Loucy (cell line): ENCODE measurements around the gene GZMM.
A peak's percentile ranks its signal among the peaks of the same experiment; 100 is the strongest.

Experiments used
- H2AFZ ChIP-seq: fragments of 200-600 bp; sonication (generic); 2 replicates; pipeline ENCODE4 v1.6.0; 2016; ENCODE audit warnings: antibody characterized with exemption, mild to moderate bottlenecking, low read length, moderate library complexity
- H3F3A ChIP-seq: fragments of 200-600 bp; 2 replicates; pipeline ENCODE4 v1.6.0; 2016; ENCODE audit warnings: antibody characterized with exemption, low read depth, mild to moderate bottlenecking
- H3K27me3 ChIP-seq: fragments of 200-600 bp; sonication (generic); 2 replicates; pipeline ENCODE4 v1.6.1; 2014; ENCODE audit warnings: low read length, mild to moderate bottlenecking; ENCODE audit not compliant: insufficient read depth, poor library complexity, severe bottlenecking
- H3K36me3 ChIP-seq: fragments of 200-600 bp; sonication (generic); 2 replicates; pipeline ENCODE4 v1.6.1; 2016; ENCODE audit warnings: low read length; ENCODE audit not compliant: insufficient read depth
- H3K4me1 ChIP-seq: fragments of 200-600 bp; sonication (generic); 2 replicates; pipeline ENCODE4 v1.5.1; 2014; ENCODE audit warnings: low read length, mild to moderate bottlenecking; ENCODE audit not compliant: insufficient read depth, poor library complexity, severe bottlenecking
- H3K4me2 ChIP-seq: fragments of 200-600 bp; sonication (generic); 2 replicates; pipeline ENCODE4 v1.6.0; 2014; ENCODE audit warnings: antibody characterized with exemption, low read length, low read depth, mild to moderate bottlenecking; ENCODE audit not compliant: poor library complexity, severe bottlenecking
- H3K4me3 ChIP-seq: fragments of 200-600 bp; sonication (generic); 2 replicates; pipeline ENCODE4 v1.5.1; 2014; ENCODE audit warnings: low read length, mild to moderate bottlenecking, mixed read lengths; ENCODE audit not compliant: poor library complexity, severe bottlenecking
- H3K79me2 ChIP-seq: fragments of 200-600 bp; sonication (generic); 2 replicates; pipeline ENCODE4 v1.6.1; 2014; ENCODE audit warnings: low read length; ENCODE audit not compliant: insufficient read depth
- H3K9ac ChIP-seq: fragments of 200-600 bp; sonication (generic); 2 replicates; pipeline ENCODE4 v1.6.0; 2014; ENCODE audit warnings: mild to moderate bottlenecking, low read depth, low read length, moderate library complexity; ENCODE audit not compliant: poor library complexity, severe bottlenecking
- H3K9me2 ChIP-seq: fragments of 200-600 bp; sonication (generic); replicated peaks from 2 replicates; pipeline ENCODE4 v1.6.1; 2016; ENCODE audit warnings: low read depth, low read length, mixed read lengths
- H3K9me3 ChIP-seq: fragments of 200-600 bp; sonication (generic); 2 replicates; pipeline ENCODE4 v1.6.1; 2014; ENCODE audit warnings: mild to moderate bottlenecking, antibody characterized with exemption, low read length, low read depth; ENCODE audit not compliant: insufficient read depth
- H4K20me1 ChIP-seq: fragments of 200-600 bp; sonication (generic); 2 replicates; pipeline ENCODE4 v1.6.0; 2014; ENCODE audit warnings: antibody characterized with exemption, low read length, mild to moderate bottlenecking; ENCODE audit not compliant: insufficient read depth, poor library complexity, severe bottlenecking
- CTCF ChIP-seq: fragments of 200-600 bp; sonication (generic); conservative IDR thresholded peaks from 2 replicates; pipeline ENCODE4 v1.5.1; 2014; ENCODE audit warnings: mild to moderate bottlenecking, antibody characterized with exemption, low read length
- EZH2phosphoT487 ChIP-seq: fragments of 200-600 bp; IDR thresholded peaks from 2 replicates; pipeline ENCODE4 v1.6.1; 2018; ENCODE audit warnings: antibody characterized with exemption, mild to moderate bottlenecking, moderate library complexity, borderline replicate concordance

Gene GZMM

GRCh38 chr19:588093-588740, 44.4 kb downstream of the GZMM start:
- Histone ChIP-seq H3K4me3 (no peak overlapping the region), H3K4me2 (peak overlapping the region; percentile 24), H3K9me2 (no peaks in the 10 kb centered on the region), H3K79me2 (no peaks in the 10 kb centered on the region), H3F3A (no peaks in the 10 kb centered on the region), H2AFZ (no peak overlapping the region), H3K9me3 (no peaks in the 10 kb centered on the region), H3K36me3 (peaks cover 8% of the 10 kb centered on the region; the same call in 1 of the 2 replicates), H3K9ac (no peak overlapping the region), H3K27me3 (no peaks in the 10 kb centered on the region), H4K20me1 (no peaks in the 10 kb centered on the region), H3K4me1 (peaks cover 6% of the 10 kb centered on the region)
- TF ChIP-seq EZH2phosphoT487: no peak
- peak; percentile 61 for TF ChIP-seq CTCF

GRCh38 chr19:588741-589692, 45.2 kb downstream of the GZMM start:
- Histone ChIP-seq H3K27me3 (no peaks in the 10 kb centered on the region), H3K9ac (no peak overlapping the region), H3F3A (no peaks in the 10 kb centered on the region), H2AFZ (no peak overlapping the region), H3K36me3 (0 out of 2 replicates have a peak, but pooled peaks cover under 1% of the 10 kb centered on the region), H4K20me1 (no peaks in the 10 kb centered on the region), H3K4me2 (peak overlapping the region; percentile 24), H3K9me2 (no peaks in the 10 kb centered on the region), H3K4me1 (peaks cover 6% of the 10 kb centered on the region), H3K4me3 (no peak overlapping the region), H3K79me2 (no peaks in the 10 kb centered on the region), H3K9me3 (no peaks in the 10 kb centered on the region)
- TF ChIP-seq CTCF: no peak
- TF ChIP-seq EZH2phosphoT487: no peak

GRCh38 chr19:589693-590395, 46.0 kb downstream of the GZMM start, which contains the start of gene HCN2:
Gene HCN2, plus strand, starts transcription at chr19:589881. Its CDS starts 65 bp downstream, at chr19:589946.
- Histone ChIP-seq H3F3A (no peaks in the 10 kb centered on the region), H3K9ac (no peak within 1 kb of the TSS), H3K4me1 (peaks cover 6% of the 10 kb centered on the region), H3K4me3 (no peak within 1 kb of the TSS), H3K4me2 (no peak within 1 kb of the TSS), H3K36me3 (no peaks in the 10 kb centered on the region), H3K9me3 (no peaks in the 10 kb centered on the region), H3K9me2 (no peaks in the 10 kb centered on the region), H4K20me1 (no peaks in the 10 kb centered on the region), H3K27me3 (no peaks in the 10 kb centered on the region), H3K79me2 (no peaks in the 10 kb centered on the region), H2AFZ (no peak within 1 kb of the TSS)
- TF ChIP-seq CTCF: no peak
- TF ChIP-seq EZH2phosphoT487: no peak
